Measurements from ENCODE around the gene WDR88. TPM values are rescaled to one million over a fixed set of nuclear protein-coding genes. Genes with fewer than 3 reads are reported as not detected.
"Not testable (repeated sequence)": the region's sequence is repeated elsewhere in the genome, so short reads cannot be mapped to it uniquely, and the experiment has no call there.

WDR88 gene
- polyA plus RNA-seq, 1 donor from 2014 or later, result 0.13 TPM

- Mint-ChIP-seq H3K4me3 (no peak overlapping the region), H3K36me3 (peaks cover 7% of the 10 kb centered on the region), H3K9me3 (no peaks in the 10 kb centered on the region), H3K27me3 (no peaks in the 10 kb centered on the region), H3K4me1 (no peaks in the 10 kb centered on the region), H3K27ac (no peak overlapping the region)
Observed at GRCh38 chr19:33114312-33114711, 17.6 kb upstream of the WDR88 start.

DNA sequence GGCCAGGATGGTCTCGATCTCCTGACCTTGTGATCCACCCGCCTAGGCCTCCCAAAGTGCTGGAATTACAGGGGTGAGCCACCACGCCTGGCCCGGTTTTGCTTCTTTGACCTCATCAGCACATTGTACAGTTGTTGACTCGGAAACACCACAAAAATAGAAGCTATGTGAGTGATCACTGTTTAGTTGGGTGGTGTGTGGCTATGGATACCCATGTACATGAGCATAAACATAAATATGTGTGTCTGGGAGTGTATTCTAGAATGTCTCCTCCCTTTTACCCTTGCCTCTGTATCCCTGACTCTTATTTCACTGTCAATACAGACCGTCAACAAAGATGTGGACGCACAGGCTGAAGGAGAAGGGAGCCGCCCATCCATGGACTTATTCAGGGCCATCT lies 14.4 kb upstream of the WDR88 start:
- H3K4me3 Mint-ChIP-seq, result peak overlapping the region in 1 of 4 donors; percentile 28
- H3K4me1 Mint-ChIP-seq, result peaks cover 0 to 1% (median 0%) of the 10 kb centered on the region in 3 donors
- no peaks in the 10 kb centered on the region for H3K27me3 Mint-ChIP-seq
- no peaks in the 10 kb centered on the region for H3K9me3 Mint-ChIP-seq
- H3K27ac Mint-ChIP-seq, result no peak overlapping the region
- peaks cover 7% of the 10 kb centered on the region for H3K36me3 Mint-ChIP-seq

DNA sequence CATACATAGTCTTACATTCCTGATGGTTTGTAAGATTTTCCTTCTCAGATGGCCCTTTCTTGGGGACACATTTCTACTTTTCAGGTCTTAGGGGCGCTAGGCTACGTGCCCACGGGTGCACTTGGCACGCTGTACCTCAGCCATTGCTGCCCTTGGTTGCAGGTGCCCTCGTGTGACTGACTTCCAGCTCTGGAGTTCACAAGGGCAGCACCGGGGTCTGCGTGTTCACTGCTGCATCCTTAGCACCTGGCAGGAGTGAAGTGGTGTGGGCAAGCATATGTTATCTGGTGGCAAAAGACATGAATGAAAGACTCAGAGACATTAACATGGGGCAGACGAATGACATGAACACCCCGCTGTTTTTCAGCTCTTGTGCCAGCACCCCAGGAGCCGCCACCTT lies 13.3 kb upstream of the WDR88 start:
- Mint-ChIP-seq H3K9me3 (no peaks in the 10 kb centered on the region), H3K36me3 (peaks cover 5% of the 10 kb centered on the region), H3K4me3 (no peak overlapping the region), H3K4me1 (peaks cover 0 to 1% (median 0%) of the 10 kb centered on the region in 3 donors), H3K27ac (no peak overlapping the region), H3K27me3 (no peaks in the 10 kb centered on the region)

DNA sequence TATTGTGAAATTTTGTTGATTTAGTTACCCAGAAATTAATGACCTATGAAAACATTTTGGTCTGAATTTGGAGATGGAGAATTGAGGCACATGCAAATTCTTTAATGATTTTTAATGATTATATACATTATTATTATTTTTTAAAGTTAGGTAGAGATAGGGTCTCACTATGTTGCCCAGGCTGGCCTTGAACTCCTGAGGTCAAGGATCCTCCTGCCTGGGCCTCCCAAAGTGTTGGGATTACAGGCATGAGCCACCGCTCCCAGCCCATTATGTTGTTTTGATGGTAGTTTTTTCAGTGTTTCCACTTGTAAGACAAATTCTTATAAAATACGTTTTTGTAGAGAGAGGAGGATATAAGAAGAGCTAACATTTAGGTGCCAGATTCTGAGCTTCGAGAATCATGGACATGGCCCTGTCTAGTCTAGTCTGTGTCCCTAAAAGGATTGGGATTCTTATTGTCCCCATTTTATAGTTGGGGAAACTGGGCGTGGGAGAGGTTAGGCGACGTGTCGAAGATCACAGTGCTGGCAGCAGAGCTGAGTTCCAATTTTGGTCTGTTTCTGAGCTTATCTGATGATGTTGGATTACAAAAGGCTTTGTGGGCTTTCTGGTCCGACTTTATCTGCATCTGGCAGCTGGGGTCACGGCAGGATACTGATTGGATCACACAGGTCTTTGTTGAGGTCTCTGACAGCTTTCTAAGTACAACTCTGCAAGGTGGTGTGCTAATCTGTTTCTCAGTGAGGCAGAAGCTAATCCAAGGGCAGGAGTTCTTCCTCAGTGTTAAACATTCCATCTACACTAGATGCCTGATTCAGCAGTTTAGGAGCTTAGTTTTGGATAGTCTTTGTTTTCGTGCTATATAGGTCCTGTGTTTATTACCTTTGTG lies 7.5 kb upstream of the WDR88 start:
- H3K27ac Mint-ChIP-seq, result no peak overlapping the region
- no peaks in the 10 kb centered on the region for H3K9me3 Mint-ChIP-seq
- H3K4me3 Mint-ChIP-seq, result no peak overlapping the region
- no peaks in the 10 kb centered on the region for H3K27me3 Mint-ChIP-seq
- H3K36me3 Mint-ChIP-seq, result peaks cover 8% of the 10 kb centered on the region
- peaks cover 0 to 3% (median 1%) of the 10 kb centered on the region in 3 donors for H3K4me1 Mint-ChIP-seq

DNA sequence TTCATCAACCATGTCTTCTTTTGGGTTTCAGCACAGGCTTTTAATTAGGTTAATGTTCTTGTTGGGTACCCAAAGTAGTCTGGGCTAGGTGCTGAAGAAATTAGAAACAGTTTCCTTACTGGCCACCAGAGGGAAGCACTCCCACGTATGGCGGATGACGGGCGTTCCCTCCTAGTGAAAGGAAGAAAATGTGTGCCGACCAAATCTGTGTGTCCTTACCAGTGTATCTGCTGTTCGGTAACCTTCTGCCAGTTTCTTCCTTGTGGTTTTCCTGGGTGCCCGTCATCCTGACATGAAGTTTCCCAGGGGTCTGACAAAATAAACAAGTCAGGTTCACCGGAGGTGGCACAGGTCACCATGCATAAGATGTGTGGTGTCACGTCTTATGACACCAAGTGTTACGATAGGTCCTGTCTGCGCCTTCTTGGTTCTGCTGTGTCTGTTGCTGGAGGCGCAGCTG lies 6.0 kb upstream of the WDR88 start:
- Mint-ChIP-seq H3K9me3 (no peaks in the 10 kb centered on the region), H3K27me3 (no peaks in the 10 kb centered on the region), H3K4me1 (peaks cover 0 to 3% (median 1%) of the 10 kb centered on the region in 3 donors), H3K4me3 (no peak overlapping the region), H3K27ac (no peak overlapping the region), H3K36me3 (peaks cover 8% of the 10 kb centered on the region)

- not testable (repeated sequence) for H3K36me3 Mint-ChIP-seq, H3K27me3 Mint-ChIP-seq, H3K4me1 Mint-ChIP-seq, H3K9me3 Mint-ChIP-seq, H3K4me3 Mint-ChIP-seq, H3K27ac Mint-ChIP-seq
Observed at GRCh38 chr19:33126712-33127111, 5.2 kb upstream of the WDR88 start.

DNA sequence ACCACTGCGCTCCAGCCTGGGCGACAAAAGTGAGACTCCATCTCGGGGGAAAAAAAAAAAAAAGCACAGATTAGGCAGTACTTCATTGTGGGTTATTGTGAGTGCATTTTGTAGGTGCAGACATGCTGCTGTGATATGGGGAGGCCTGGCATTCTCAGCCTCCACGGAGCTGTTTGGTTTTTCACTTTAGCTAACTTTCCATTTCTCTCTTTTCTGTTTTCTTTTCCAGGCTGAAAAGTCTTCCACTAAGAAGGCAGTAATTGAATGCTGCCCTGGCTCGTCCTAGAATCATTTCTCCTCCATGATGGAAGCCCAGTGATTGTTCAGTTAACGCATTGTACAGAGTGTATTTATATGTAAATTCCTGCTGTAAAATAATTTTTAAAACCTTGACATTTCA lies 2.0 kb upstream of the WDR88 start:
- H3K4me1 Mint-ChIP-seq, result peaks cover 0 to 3% (median under 1%) of the 10 kb centered on the region in 3 donors

GRCh38 chr19:33130433-33130832 lies 1.5 kb upstream of the WDR88 start:
- Mint-ChIP-seq H3K9me3 (no peaks in the 10 kb centered on the region), H3K4me1 (peaks cover 0 to 3% (median 3%) of the 10 kb centered on the region in 3 donors), H3K27ac (no peak overlapping the region), H3K4me3 (no peak overlapping the region), H3K27me3 (peaks cover 2% of the 10 kb centered on the region), H3K36me3 (peaks cover 5% of the 10 kb centered on the region)

More for the DNA sequence above, 2.0 kb upstream of the WDR88 start:
- H3K27ac Mint-ChIP-seq, result no peak overlapping the region
- peaks cover under 1% of the 10 kb centered on the region for H3K27me3 Mint-ChIP-seq
- H3K4me3 Mint-ChIP-seq, result no peak overlapping the region
- no peaks in the 10 kb centered on the region for H3K9me3 Mint-ChIP-seq
- H3K36me3 Mint-ChIP-seq, result peaks cover 7% of the 10 kb centered on the region

- Mint-ChIP-seq H3K4me3 (no peak overlapping the region), H3K27me3 (peaks cover 2% of the 10 kb centered on the region), H3K4me1 (peaks cover 0 to 3% (median 0%) of the 10 kb centered on the region in 3 donors), H3K9me3 (no peaks in the 10 kb centered on the region), H3K27ac (no peak overlapping the region), H3K36me3 (peaks cover 3% of the 10 kb centered on the region)
Observed at GRCh38 chr19:33132425-33132824, 511 bp downstream of the WDR88 start.

DNA sequence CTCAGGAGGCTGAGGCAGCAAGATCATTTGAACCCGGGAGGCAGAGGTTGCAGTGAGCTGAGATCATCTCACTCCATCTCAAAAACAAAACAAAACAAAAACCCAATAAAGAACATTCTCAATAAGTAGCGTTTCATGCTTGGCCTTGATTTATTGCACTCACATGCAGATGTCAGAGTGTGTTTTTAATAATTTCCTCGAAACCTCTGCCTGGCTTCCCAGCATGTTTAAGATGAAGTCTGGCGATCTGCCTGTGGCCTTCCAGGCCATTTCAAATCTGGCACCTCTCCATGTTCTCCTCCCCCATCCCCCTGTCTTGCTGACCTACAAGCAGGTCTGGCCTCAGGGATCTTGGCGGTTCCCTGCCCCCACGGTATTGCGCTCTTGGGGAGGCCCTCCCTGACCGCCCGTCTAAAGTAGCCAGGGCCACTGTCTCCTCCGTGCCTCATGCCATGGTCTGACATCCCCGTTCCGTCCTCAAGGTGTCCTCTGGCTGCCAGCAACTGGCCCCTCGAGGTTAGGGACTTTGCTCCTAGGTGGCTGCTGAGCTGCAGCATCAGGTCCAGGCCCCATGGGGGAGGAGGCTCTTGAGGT lies 1.6 kb downstream of the WDR88 start:
- Mint-ChIP-seq H3K9me3 (no peaks in the 10 kb centered on the region), H3K36me3 (peaks cover 2% of the 10 kb centered on the region), H3K27me3 (peaks cover 2% of the 10 kb centered on the region), H3K4me3 (no peak overlapping the region), H3K27ac (no peak overlapping the region), H3K4me1 (peaks cover 0 to 3% (median 0%) of the 10 kb centered on the region in 3 donors)

DNA sequence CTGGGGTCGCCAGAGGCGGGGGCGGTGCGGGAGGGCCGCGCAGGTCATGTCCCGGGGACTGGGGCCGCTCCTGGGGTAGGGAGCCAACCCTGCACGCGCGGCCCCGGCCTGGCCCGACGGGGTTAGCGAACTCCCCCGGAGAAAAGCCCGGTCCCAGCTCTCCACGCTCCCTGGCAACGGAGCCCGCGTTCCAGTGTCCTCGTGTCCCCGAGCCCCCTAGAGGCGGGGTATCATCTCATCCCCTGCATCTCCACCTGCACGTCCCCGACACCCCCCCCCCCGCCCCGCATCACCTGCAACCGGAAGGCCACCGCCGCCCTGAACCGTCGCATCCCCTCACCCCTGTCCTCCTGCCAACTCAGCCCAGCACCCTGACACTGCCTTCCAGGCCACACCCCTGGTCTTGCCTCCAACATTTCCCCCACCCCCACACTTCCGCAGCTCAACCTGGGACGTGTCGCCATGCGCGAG lies 2.7 kb downstream of the WDR88 start:
- Mint-ChIP-seq H3K4me3 (no peak overlapping the region), H3K27me3 (peaks cover 3% of the 10 kb centered on the region), H3K9me3 (no peaks in the 10 kb centered on the region), H3K27ac (no peak overlapping the region), H3K36me3 (no peaks in the 10 kb centered on the region), H3K4me1 (peaks cover 0 to 3% (median 0%) of the 10 kb centered on the region in 3 donors)

- Mint-ChIP-seq H3K27me3 (peaks cover 13% of the 10 kb centered on the region), H3K27ac (peak overlapping the region in 1 of 3 donors; percentile 74), H3K4me1 (peaks cover 0 to 6% (median 4%) of the 10 kb centered on the region in 3 donors), H3K36me3 (peaks cover 3% of the 10 kb centered on the region), H3K4me3 (no peak overlapping the region), H3K9me3 (no peaks in the 10 kb centered on the region)
Observed at GRCh38 chr19:33139165-33139564, 7.3 kb downstream of the WDR88 start.

DNA sequence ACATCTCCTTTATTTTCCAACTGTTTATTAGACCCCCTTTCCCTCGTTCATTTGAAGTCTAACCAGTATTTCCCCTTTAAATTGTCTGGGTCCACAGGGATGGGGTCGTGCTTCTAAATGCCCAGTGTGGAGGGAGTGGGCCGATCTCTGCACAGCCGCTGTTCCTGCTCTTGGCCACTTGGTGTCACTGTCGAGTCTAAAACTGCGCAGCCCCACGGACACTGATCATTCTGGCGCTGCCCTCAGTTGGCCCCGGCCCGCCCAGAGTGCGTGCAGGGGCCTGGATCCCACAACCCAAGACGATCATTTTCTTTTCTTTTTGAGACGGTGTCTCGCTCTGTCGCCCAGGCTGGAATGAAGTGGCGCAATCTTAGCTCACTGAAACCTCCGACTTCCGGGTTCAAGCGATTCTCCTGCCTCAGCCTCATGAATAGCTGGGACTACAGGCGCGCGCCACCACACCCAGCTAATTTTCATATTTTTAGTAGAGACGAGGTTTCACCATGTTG lies 12.0 kb downstream of the WDR88 start:
- H3K9me3 Mint-ChIP-seq, result no peaks in the 10 kb centered on the region
- H3K4me1 Mint-ChIP-seq, result peaks cover 0 to 4% (median 4%) of the 10 kb centered on the region in 3 donors
- peaks cover 3% of the 10 kb centered on the region for H3K36me3 Mint-ChIP-seq
- peak overlapping the region in 3 of 4 donors; percentile 61 to 71 (median 63) for H3K4me3 Mint-ChIP-seq
- peak overlapping the region in 1 of 3 donors; percentile 67 for H3K27ac Mint-ChIP-seq
- H3K27me3 Mint-ChIP-seq, result peaks cover 15% of the 10 kb centered on the region

DNA sequence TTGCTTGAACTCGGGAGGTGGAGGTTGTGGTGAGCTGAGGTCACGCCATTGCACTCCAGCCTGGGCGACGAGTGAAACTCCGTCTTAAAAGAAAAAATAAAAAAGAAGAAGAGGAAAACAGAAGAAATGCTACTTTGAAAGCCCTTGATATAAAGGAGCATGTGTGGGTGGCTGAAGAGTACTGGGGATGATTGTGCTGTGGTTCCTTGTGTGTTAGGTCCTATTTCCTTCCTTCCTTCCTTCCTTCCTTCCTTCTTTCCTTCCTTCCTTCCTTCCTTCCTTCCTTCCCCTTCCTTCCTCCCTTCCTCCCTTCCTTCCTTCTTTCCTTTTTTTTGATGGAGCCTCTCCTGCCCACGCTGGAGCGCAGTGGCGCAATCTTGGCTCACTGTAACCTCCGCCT lies 14.3 kb downstream of the WDR88 start:
- Mint-ChIP-seq H3K9me3 (no peaks in the 10 kb centered on the region), H3K27ac (no peak overlapping the region), H3K4me3 (no peak overlapping the region), H3K27me3 (peaks cover 13% of the 10 kb centered on the region), H3K4me1 (peaks cover 0 to 4% (median 4%) of the 10 kb centered on the region in 3 donors), H3K36me3 (peaks cover 3% of the 10 kb centered on the region)

GRCh38 chr19:33147538-33147937 lies 15.6 kb downstream of the WDR88 start:
- Mint-ChIP-seq H3K27ac (no peak overlapping the region), H3K4me1 (peaks cover 0 to 4% (median 4%) of the 10 kb centered on the region in 3 donors), H3K9me3 (no peaks in the 10 kb centered on the region), H3K27me3 (peaks cover 9% of the 10 kb centered on the region), H3K4me3 (no peak overlapping the region), H3K36me3 (peaks cover 3% of the 10 kb centered on the region)
